Measurements from ENCODE around the gene APBA2. TPM values are rescaled to one million over a fixed set of nuclear protein-coding genes. Genes with fewer than 3 reads are reported as not detected.

Gene APBA2
- total RNA-seq, 4 donors from 2014 or later: 7.2 to 33.8 (median 8.8) TPM

DNA sequence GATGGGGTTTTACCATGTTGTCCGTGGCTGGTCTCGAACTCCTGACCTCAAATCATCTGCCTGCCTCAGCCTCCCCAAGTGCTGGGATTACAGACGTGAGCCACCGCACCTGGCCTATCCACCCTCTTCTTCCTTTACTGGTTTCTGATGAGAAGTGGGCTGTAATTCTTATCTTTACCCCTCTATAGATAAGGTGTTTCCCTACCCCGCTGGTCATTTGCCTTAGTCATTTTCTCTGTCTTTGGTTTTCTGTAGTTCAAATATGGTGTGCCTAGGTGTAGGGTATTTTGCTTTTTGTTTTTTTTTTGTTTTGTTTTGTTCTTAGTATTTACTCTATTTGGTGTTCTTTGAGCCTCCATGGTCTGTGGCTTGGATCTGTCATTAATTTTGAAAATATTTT, 41.3 kb downstream of the APBA2 start:
- no peaks in the 10 kb centered on the region for H3K4me1 ChIP-seq
- no peak for DNase-seq
- TF ChIP-seq POLR2A (IDR thresholded peaks at IDR 0.05): no peak
- TF ChIP-seq, protein P1, sequence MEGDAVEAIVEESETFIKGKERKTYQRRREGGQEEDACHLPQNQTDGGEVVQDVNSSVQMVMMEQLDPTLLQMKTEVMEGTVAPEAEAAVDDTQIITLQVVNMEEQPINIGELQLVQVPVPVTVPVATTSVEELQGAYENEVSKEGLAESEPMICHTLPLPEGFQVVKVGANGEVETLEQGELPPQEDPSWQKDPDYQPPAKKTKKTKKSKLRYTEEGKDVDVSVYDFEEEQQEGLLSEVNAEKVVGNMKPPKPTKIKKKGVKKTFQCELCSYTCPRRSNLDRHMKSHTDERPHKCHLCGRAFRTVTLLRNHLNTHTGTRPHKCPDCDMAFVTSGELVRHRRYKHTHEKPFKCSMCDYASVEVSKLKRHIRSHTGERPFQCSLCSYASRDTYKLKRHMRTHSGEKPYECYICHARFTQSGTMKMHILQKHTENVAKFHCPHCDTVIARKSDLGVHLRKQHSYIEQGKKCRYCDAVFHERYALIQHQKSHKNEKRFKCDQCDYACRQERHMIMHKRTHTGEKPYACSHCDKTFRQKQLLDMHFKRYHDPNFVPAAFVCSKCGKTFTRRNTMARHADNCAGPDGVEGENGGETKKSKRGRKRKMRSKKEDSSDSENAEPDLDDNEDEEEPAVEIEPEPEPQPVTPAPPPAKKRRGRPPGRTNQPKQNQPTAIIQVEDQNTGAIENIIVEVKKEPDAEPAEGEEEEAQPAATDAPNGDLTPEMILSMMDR (IDR thresholded peaks at IDR 0.05): no peak
- H3K27me3 ChIP-seq: no peaks in the 10 kb centered on the region
- no peaks in the 10 kb centered on the region for H3K36me3 ChIP-seq
- no peaks in the 10 kb centered on the region for H3K9me3 ChIP-seq
- no peak overlapping the region for H3K4me3 ChIP-seq
- no peak overlapping the region for H3K27ac ChIP-seq

DNA sequence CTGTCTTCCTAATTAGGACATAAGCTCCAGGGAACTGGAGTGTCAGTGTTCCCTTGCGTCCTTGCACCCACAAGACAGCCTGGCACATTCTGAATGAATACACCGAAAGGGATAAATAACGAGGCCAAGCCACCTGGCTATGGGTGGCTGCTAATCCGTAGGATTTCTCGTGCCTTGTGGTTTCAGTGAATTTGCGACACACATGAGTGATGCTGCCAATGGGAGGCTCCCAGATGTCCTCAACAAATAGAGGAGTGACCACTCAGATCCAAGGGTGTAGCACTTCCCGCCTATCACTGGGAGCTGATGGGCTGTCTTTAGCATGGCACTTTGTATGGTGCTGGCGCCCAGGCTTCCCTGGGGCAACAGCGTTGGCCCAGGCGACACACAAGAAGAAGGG, 43.4 kb downstream of the APBA2 start:
- TF ChIP-seq, protein P1 (IDR thresholded peaks at IDR 0.05): no peak
- no peak for TF ChIP-seq POLR2A (IDR thresholded peaks at IDR 0.05)
- Histone ChIP-seq H3K4me1 (no peaks in the 10 kb centered on the region), H3K27ac (no peak overlapping the region), H3K4me3 (no peak overlapping the region), H3K36me3 (no peaks in the 10 kb centered on the region), H3K9me3 (peaks cover 0 to 3% (median 0%) of the 10 kb centered on the region in 4 donors), H3K27me3 (no peaks in the 10 kb centered on the region)
- no peak for DNase-seq

DNA sequence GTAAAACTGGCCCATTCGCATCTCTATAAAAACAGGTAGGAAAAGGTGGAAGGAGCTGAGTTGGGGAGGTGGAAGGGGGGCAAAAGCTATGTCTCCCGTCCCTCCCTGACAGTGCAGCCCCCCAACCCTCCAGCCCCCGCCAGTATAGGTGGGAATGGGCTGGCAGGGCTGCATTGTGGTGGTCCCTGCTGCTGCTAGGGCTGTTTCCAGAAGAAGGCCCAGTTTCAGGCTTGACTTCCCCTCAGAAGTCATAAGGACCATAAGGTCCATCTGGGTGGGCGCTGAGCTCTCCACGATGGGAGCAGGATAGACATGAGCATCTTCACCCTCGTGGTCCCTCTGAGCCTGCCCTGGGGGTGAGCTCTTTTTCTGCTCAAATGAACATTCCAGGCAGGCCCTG, 44.2 kb downstream of the APBA2 start:
- DNase-seq: no peak
- Histone ChIP-seq H3K4me3 (no peak overlapping the region), H3K9me3 (peaks cover 0 to 3% (median 0%) of the 10 kb centered on the region in 4 donors), H3K36me3 (no peaks in the 10 kb centered on the region), H3K4me1 (no peaks in the 10 kb centered on the region), H3K27me3 (no peaks in the 10 kb centered on the region), H3K27ac (no peak overlapping the region)
- TF ChIP-seq, protein P1 (IDR thresholded peaks at IDR 0.05): no peak
- TF ChIP-seq POLR2A (IDR thresholded peaks at IDR 0.05): no peak

DNA sequence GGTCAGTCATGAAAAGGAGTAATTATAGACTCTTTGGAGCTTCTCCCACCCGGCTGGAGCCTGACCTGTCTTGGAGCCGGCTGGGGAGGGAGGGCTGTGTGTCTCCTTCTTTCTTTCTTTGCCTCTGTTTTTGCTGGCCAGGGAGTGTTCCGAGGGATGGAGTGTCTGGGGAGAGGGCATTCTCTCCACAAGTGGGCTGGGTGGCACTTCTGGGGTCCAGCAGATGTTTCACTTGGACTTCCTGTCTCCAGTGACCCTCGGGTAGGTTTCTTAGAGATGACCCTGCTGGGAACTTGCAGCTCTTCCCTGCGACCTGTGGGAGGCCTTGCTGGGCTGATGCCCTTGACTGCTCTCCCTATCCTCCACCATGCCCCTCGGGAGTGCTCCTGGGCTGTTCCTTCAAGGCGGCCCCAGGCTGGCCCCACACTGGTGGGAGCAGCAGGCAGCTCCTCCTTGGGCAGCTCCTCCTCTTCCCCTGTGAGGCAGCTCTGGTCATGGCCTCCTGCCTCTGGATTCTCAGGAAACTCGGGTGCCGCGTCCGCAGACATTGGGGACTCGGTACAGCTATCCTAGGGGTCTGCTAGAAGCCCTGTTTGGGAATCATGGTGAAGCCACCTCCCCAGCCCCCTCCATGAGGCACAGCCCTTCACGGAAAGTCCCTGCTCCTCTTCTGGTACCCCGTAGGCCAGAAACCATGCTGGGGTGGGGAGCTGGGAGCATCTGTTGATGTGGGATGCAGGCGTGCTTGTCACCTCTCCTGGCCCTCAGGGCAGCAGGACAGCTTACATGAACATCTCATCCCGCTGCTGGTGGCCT, 44.9 kb downstream of the APBA2 start:
- H3K36me3 ChIP-seq: no peaks in the 10 kb centered on the region
- H3K9me3 ChIP-seq: peaks cover 0 to 3% (median 0%) of the 10 kb centered on the region in 4 donors
- no peak for TF ChIP-seq POLR2A (IDR thresholded peaks at IDR 0.05)
- TF ChIP-seq, protein P1 (IDR thresholded peaks at IDR 0.05): no peak
- H3K4me1 ChIP-seq: no peaks in the 10 kb centered on the region
- no peak overlapping the region for H3K27ac ChIP-seq
- H3K27me3 ChIP-seq: no peaks in the 10 kb centered on the region
- H3K4me3 ChIP-seq: no peak overlapping the region
- no peak for DNase-seq

DNA sequence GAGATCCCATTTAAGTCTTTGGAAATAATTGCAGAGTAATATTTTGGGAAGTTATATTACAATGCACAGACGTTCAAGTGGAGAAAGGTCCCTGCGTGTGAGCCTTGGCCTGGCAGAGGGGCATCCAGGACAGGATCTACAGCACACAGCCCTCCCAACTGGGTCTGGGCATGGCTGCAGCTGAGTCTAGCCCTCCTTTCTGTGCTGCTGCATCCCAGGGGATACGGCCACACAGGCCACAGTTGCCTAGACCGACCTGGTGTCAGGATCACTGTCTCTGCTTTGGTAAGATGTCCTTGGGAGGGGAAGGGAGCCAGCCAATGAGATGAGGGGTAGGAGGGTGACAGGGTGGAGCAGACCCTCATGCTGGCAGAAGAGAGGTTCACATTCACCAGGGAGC, 46.1 kb downstream of the APBA2 start:
- Histone ChIP-seq H3K9me3 (peaks cover 0 to 3% (median 0%) of the 10 kb centered on the region in 4 donors), H3K27me3 (no peaks in the 10 kb centered on the region), H3K36me3 (no peaks in the 10 kb centered on the region), H3K27ac (no peak overlapping the region), H3K4me1 (no peaks in the 10 kb centered on the region), H3K4me3 (no peak overlapping the region)
- no peak for TF ChIP-seq POLR2A (IDR thresholded peaks at IDR 0.05)
- TF ChIP-seq, protein P1 (IDR thresholded peaks at IDR 0.05): no peak
- peak in 1 of 3 donors; percentile 29 for DNase-seq
